K562 (cell line): Measurements from ENCODE around the gene SPDYE17. TPM values are rescaled to one million over a fixed set of nuclear protein-coding genes. Genes with fewer than 3 reads are reported as not detected.
"Not testable (repeated sequence)": the region's sequence is repeated elsewhere in the genome, so short reads cannot be mapped to it uniquely, and the experiment has no call there.

Source experiments
- ATAC-seq: fragments of 200-7000 bp; cut with Tn5 transposase; 3 replicates; pipeline ENCODE4 v1.9.1; 2020; ENCODE audit warnings: moderate library complexity
- Bru-seq: library from RNA; stranded (reverse); fragments of 400-500 nt; gene quantifications from one replicate; lab custom pipeline; 2021; lab: Mats Ljungman, UMichigan
- BruChase-seq, 2 experiments: library from RNA; stranded (reverse); fragments of 400-500 nt; gene quantifications; one replicate each; lab custom pipeline; 2021; lab: Mats Ljungman, UMichigan
- BruUV-seq: library from RNA; stranded (reverse); fragments of 400-500 nt; replicated peaks from 2 replicates; lab custom pipeline; 2021; lab: Mats Ljungman, UMichigan
- CTCF ChIA-PET: fragments of 300-600 bp; formaldehyde crosslinking; extraction: SDS; loops from one replicate; lab custom pipeline; 2021; ENCODE audit warnings: low intra/inter-chr PET ratio; lab: Yijun Ruan, JAX
- POLR2A ChIA-PET: fragments of 300-600, 350-650 bp; sonication (Branson Sonifier 250); formaldehyde crosslinking; extraction: SDS; loops from one replicate; lab custom pipeline; 2021; ENCODE audit warnings: antibody characterized with exemption, inconsistent platforms; lab: Yijun Ruan, JAX
- DNase-seq, 4 experiments: peaks; one replicate each; pipeline versions ENCODE4 v3.0.0 to v3.0.0-alpha.2; 2011 to 2018; ENCODE audit warnings: low spot score in 3 of 4, mixed read lengths in 3 of 4; ENCODE audit errors: extremely low read depth in 1 of 4
- FAIRE-seq: peaks from 2 replicates; lab custom pipeline; 2011; peaks lifted over from hg19 to GRCh38; lab: Jason Lieb, UNC
- H2AFZ ChIP-seq: 2 replicates; pipeline ENCODE4 v1.6.0; 2011; ENCODE audit warnings: low read depth, low read length, control low read depth, inconsistent platforms
- H3K27ac ChIP-seq: fragments of 200-600 bp; 3 replicates; pipeline ENCODE4 v1.8.0; 2011; ENCODE audit warnings: low read depth, mild to moderate bottlenecking, control low read depth, inconsistent platforms, low read length, moderate library complexity, mixed read lengths; ENCODE audit errors: extremely low read depth
- H3K27me3 ChIP-seq, 2 experiments: fragments of 300-600 bp in 1 of 2; 2 replicates in 1 of 2; 3 replicates in 1 of 2; pipeline versions ENCODE4 v1.6.0 to v1.8.0; 2011; ENCODE audit warnings: inconsistent platforms in 2 of 2, low read length in 2 of 2, mild to moderate bottlenecking in 1 of 2, mixed read lengths in 1 of 2, moderate library complexity in 1 of 2; ENCODE audit not compliant: control insufficient read depth in 2 of 2, insufficient read depth in 2 of 2
- H3K36me3 ChIP-seq: fragments of 300-600 bp; 3 replicates; pipeline ENCODE4 v1.8.0; 2011; ENCODE audit warnings: mild to moderate bottlenecking, low read length, inconsistent platforms; ENCODE audit not compliant: control insufficient read depth, insufficient read depth
- H3K4me1 ChIP-seq, 2 experiments: fragments of 200-600 bp in 1 of 2; replicated peaks in 1 of 2; 2 replicates in 1 of 2; 3 replicates in 1 of 2; pipeline versions ENCODE4 v1.5.1 to v1.8.0; 2011; ENCODE audit warnings: inconsistent platforms in 2 of 2, low read length in 2 of 2, mild to moderate bottlenecking in 1 of 2, mixed read lengths in 1 of 2, moderate library complexity in 1 of 2; ENCODE audit not compliant: control insufficient read depth in 2 of 2, insufficient read depth in 2 of 2
- H3K4me2 ChIP-seq: 2 replicates; pipeline ENCODE4 v1.6.1; 2011; ENCODE audit warnings: low read length, control low read depth, inconsistent platforms, mixed read lengths; ENCODE audit not compliant: insufficient read depth
- H3K4me3 ChIP-seq: fragments of 200-600 bp; sonication (generic), shearing (Covaris generic); 2 replicates; pipeline ENCODE4 v1.5.1; 2016; ENCODE audit warnings: control low read depth, inconsistent platforms
- H3K79me2 ChIP-seq: fragments of 200-600 bp; 3 replicates; pipeline ENCODE4 v1.8.0; 2011; ENCODE audit warnings: low read length, inconsistent platforms; ENCODE audit not compliant: control insufficient read depth, insufficient read depth
- H3K9ac ChIP-seq, 2 experiments: 2 replicates each; pipeline versions ENCODE4 v1.6.0 to v1.6.1; 2011; ENCODE audit warnings: low read depth in 2 of 2, low read length in 2 of 2, control low read depth in 1 of 2, inconsistent platforms in 1 of 2, mild to moderate bottlenecking in 1 of 2, mixed read lengths in 1 of 2; ENCODE audit not compliant: insufficient read depth in 1 of 2
- H3K9me1 ChIP-seq: one replicate; pipeline ENCODE4 v1.6.0; 2011; ENCODE audit warnings: inconsistent platforms, mild to moderate bottlenecking, low read length, moderate library complexity; ENCODE audit not compliant: control insufficient read depth, insufficient read depth
- H3K9me3 ChIP-seq: replicated peaks from 2 replicates; pipeline ENCODE4 v1.5.1; 2011; ENCODE audit warnings: low read depth, low read length, inconsistent platforms; ENCODE audit not compliant: control insufficient read depth, insufficient read depth
- H4K20me1 ChIP-seq: replicated peaks from 2 replicates; pipeline ENCODE4 v1.6.1; 2011; ENCODE audit warnings: low read length, inconsistent platforms, mixed read lengths; ENCODE audit not compliant: control insufficient read depth, insufficient read depth
- WGBS: fragments of 100-300 bp; shearing (Covaris generic); methylation state at CpG from one replicate; pipeline ENCODE4 v1.1.6; 2016; ENCODE audit warnings: low coverage, mixed read lengths; ENCODE audit not compliant: insufficient coverage; ENCODE audit errors: missing lambda C conversion rate; 5-methylcytosine and 5-hydroxymethylcytosine counted together
- in situ Hi-C: fragments of 300-500 bp; cut with MboI; formaldehyde crosslinking; loops from 4 replicates; pipeline ENCODE4 v1.15.0; 2018; ENCODE audit warnings: inconsistent platforms, mixed read lengths
- intact Hi-C: fragments of 100-400 bp; cut with micrococcal nuclease; formaldehyde crosslinking; loops from 2 replicates; pipeline ENCODE4 v1.14.2; 2022
- long read RNA-seq, 3 experiments: library from polyadenylated mRNA in 2 of 3; library from RNA in 1 of 3; unstranded in 2 of 3; stranded (forward) in 1 of 3; transcript quantifications; one replicate each; pipeline ENCODE4 v2.0.0, GENCODE V29; 2019 to 2022
- polyA minus RNA-seq, 3 experiments: library from RNA; depleted of rRNA, polyadenylated mRNA; stranded (reverse); fragments of >200 nt; gene quantifications; 2 replicates each; pipeline ENCODE4 v1.2.3, GENCODE V29; 2011
- polyA plus RNA-seq, 8 experiments: library from polyadenylated mRNA; depleted of rRNA in 4 of 8; stranded (reverse) in 5 of 8; unstranded in 3 of 8; fragments of >200 nt; fragmentation: Nextera tagmentation in 2 of 8; fragmentation: Illumina TruSeq in 1 of 8; extraction: Ambion mirVana in 2 of 8; extraction: Trizol in 1 of 8; gene quantifications; 2 replicates each; pipeline versions ENCODE4 v1.2.1 to v1.2.3, GENCODE V29; 2011 to 2014; ENCODE audit warnings: inconsistent platforms in 1 of 8, missing spikeins in 1 of 8
- total RNA-seq, 7 experiments: library from RNA; depleted of rRNA in 6 of 7; stranded (reverse); fragments of >200 nt in 6 of 7; fragmentation: Illumina TruSeq in 2 of 7; extraction: Trizol in 2 of 7; gene quantifications; 2 replicates each; pipeline versions ENCODE4 v1.2.1 to v1.2.3, GENCODE V29; 2011 to 2021; ENCODE audit warnings: low replicate concordance in 1 of 7

SPDYE17 gene
- not detected in 2 replicates for total RNA-seq (2011; cell fraction: chromatin; rRNA removed; ENCODE audit: low replicate concordance)
- total RNA-seq (2011; cell fraction: nucleolus; rRNA removed): not detected in 2 replicates
- not detected in 2 replicates for total RNA-seq (2011; cell fraction: nucleoplasm; rRNA removed)
- not detected in 2 replicates for total RNA-seq (2014; rRNA removed)
- total RNA-seq (2014; rRNA removed; fragmentation: Illumina TruSeq; extraction: Trizol): not detected in 2 replicates
- total RNA-seq (2015; rRNA removed; fragmentation: Illumina TruSeq; extraction: Trizol): not detected in 2 replicates
- total RNA-seq (2021): not detected in 2 replicates
- not detected in 2 replicates for polyA plus RNA-seq (2011; rRNA removed)
- not detected in 2 replicates for polyA plus RNA-seq (2011; cell fraction: cytosol; rRNA removed)
- not detected in 2 replicates for polyA plus RNA-seq (2011; cell fraction: nucleus; rRNA removed)
- polyA plus RNA-seq (2012): not detected in 2 replicates
- polyA plus RNA-seq (2014; fragmentation: Illumina TruSeq; extraction: Trizol): not detected in 2 replicates
- not detected for polyA plus RNA-seq (2014; fragmentation: Nextera tagmentation; extraction: Ambion mirVana)
- polyA plus RNA-seq (2014; rRNA removed): not detected in 2 replicates
- polyA minus RNA-seq (2011; rRNA and poly(A)+ RNA removed): not detected in 2 replicates
- not detected in 2 replicates for polyA minus RNA-seq (2011; cell fraction: cytosol; rRNA and poly(A)+ RNA removed)
- not detected in 2 replicates for polyA minus RNA-seq (2011; cell fraction: nucleus; rRNA and poly(A)+ RNA removed)
- not detected for Bru-seq, nascent RNA
- BruChase-seq, experiment 1, labeled RNA remaining after a 2-hour chase: not detected
- BruChase-seq, experiment 2, labeled RNA remaining after a 6-hour chase: not detected
- long read RNA-seq, experiment 1, partial matches to known transcripts: 0 of 1 reads
- long read RNA-seq, experiment 1, other reads (novel, unspliced or antisense): 1 of 1 reads
- long read RNA-seq, experiment 2: 0 reads
- long read RNA-seq, experiment 3: 0 reads

DNA sequence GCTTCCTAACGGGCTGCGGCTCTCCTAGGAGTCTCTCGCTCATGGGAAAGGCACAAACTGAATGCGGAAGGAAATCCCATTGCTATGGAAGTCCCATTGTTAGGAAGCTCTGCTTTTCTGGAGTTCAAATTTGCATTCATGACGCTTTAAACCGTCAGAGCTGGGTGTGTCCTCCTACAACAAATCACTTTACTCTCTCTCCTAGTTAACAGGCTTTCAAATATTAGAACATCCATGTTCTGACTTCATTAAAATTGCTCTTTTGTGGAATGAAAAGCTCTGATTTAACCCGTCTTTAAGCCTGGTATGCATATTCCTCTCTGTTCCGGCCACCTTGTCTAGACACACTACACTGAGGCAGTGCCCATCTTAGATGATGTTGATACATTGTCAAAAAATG lies at the start of gene SPDYE17:
SPDYE17 (minus strand) TSS at position 101 of the 400 bp plus-strand sequence. CDS start 1,791 bp downstream, outside the sequence.
- in situ Hi-C loops, H2AFZ ChIP-seq, H3K27ac ChIP-seq, H3K4me2 ChIP-seq, H3K9ac ChIP-seq, DNase-seq, H3K79me2 ChIP-seq, H3K9me3 ChIP-seq, FAIRE-seq, H3K36me3 ChIP-seq, H4K20me1 ChIP-seq, intact Hi-C loops, ATAC-seq, H3K9me1 ChIP-seq, POLR2A ChIA-PET, BruUV-seq, H3K4me3 ChIP-seq, H3K27me3 ChIP-seq, H3K4me1 ChIP-seq, CTCF ChIA-PET: not testable (repeated sequence)
- WGBS: no CpG with 5 or more reads among the region's 8 CpGs

- H4K20me1 ChIP-seq, H3K4me2 ChIP-seq, H2AFZ ChIP-seq, H3K4me1 ChIP-seq, H3K4me3 ChIP-seq, DNase-seq, FAIRE-seq, H3K79me2 ChIP-seq, H3K9me1 ChIP-seq, POLR2A ChIA-PET, BruUV-seq, intact Hi-C loops, H3K9me3 ChIP-seq, H3K36me3 ChIP-seq, CTCF ChIA-PET, in situ Hi-C loops, ATAC-seq, H3K27ac ChIP-seq, H3K9ac ChIP-seq, H3K27me3 ChIP-seq: not testable (repeated sequence)
- WGBS: no CpG with 5 or more reads among the region's 2 CpGs
Measured at GRCh38 chr7:77080236-77080635, 48.1 kb upstream of the SPDYE17 start.

DNA sequence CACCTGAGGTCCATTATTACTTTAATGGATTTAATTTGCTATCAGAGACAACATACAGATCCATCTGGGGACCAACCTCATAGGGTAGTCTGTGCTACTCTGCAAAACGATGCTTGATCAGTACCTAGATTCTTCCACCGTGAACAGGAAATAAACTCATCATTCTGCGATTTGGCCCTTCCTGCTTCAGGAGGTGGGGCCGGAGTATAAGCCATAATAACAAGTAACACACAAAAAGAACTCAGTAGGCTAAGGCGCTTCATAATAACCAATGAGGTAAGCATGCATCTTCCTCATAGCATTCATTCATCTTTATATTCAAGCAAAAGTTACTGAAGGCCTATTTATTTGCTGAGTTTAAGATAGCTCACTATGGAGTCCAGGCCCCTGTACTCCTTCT lies 47.5 kb upstream of the SPDYE17 start:
- H3K9ac ChIP-seq, in situ Hi-C loops, H3K4me1 ChIP-seq, DNase-seq, H3K79me2 ChIP-seq, H4K20me1 ChIP-seq, CTCF ChIA-PET, H3K36me3 ChIP-seq, intact Hi-C loops, H3K4me2 ChIP-seq, H3K9me1 ChIP-seq, H3K27me3 ChIP-seq, FAIRE-seq, H3K27ac ChIP-seq, POLR2A ChIA-PET, H3K4me3 ChIP-seq, ATAC-seq, BruUV-seq, H3K9me3 ChIP-seq, H2AFZ ChIP-seq: not testable (repeated sequence)
- WGBS: 46% methylated on average over 4 of the region's 5 CpGs
